ENCODE measurements around the gene ANKS1B.
"Not testable (repeated sequence)": the region's sequence is repeated elsewhere in the genome, so short reads cannot be mapped to it uniquely, and the experiment has no call there.

ANKS1B gene

DNA sequence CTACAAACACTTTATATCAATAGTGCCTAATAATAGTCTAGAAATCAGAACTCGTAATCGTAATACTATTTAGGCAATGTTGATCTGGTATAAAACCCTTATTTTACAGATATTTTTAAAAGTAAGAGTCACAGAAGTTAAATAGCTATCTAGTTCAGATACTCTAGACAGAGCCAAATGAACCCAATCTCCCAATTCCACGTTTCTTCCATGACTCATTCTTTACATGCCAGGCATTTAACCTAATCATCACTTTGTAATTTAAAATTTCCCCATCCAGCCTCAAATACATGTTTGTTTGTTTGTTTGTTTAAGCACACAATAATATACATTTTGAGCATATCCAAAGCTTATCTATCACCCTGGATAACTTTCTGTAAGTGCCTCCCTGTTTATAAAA lies 373.6 kb downstream of the ANKS1B start:
- DNase-seq (ENCODE audit: low read depth) = no peak
- TF ChIP-seq, protein P1, sequence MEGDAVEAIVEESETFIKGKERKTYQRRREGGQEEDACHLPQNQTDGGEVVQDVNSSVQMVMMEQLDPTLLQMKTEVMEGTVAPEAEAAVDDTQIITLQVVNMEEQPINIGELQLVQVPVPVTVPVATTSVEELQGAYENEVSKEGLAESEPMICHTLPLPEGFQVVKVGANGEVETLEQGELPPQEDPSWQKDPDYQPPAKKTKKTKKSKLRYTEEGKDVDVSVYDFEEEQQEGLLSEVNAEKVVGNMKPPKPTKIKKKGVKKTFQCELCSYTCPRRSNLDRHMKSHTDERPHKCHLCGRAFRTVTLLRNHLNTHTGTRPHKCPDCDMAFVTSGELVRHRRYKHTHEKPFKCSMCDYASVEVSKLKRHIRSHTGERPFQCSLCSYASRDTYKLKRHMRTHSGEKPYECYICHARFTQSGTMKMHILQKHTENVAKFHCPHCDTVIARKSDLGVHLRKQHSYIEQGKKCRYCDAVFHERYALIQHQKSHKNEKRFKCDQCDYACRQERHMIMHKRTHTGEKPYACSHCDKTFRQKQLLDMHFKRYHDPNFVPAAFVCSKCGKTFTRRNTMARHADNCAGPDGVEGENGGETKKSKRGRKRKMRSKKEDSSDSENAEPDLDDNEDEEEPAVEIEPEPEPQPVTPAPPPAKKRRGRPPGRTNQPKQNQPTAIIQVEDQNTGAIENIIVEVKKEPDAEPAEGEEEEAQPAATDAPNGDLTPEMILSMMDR (conservative IDR thresholded peaks at IDR 0.05; ENCODE audit: low read depth, low read length) = no peak
- H3K4me3 ChIP-seq (ENCODE audit: low read depth, low read length) = no peak overlapping the region

DNA sequence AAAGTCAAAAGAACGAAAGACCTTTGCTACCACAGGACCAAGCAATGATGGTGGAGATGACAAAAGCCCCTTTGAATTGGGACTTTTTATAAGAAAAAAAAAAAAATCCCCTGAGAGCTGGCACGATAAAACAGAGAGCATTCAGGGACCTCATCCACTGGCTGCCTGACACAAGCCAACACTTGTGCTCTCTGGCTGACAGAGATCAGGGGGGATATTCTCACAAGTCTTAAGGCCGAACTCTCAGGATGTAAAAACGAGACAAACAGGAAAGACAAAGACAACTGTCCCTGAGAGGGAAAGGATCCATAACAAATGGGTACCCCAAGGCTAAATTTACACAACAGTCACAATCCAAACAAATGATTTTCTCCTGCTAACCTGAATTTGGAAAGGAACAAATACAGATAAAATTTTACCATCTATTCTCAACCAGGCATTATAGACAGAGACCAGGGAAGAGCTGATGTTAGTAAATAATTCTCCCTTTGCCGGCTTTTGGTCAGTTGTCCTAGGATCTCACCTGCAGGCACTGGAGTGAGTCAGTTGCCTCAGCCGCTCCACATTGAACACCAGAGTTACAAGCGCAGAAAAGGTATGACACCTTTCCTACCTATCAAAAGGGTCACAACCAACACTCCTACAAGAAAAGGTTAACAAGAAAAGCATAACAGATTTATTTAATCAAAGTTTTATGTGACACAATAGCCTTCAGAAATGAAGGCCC lies 375.1 kb downstream of the ANKS1B start:
- TF ChIP-seq, protein P1 (conservative IDR thresholded peaks at IDR 0.05; ENCODE audit: low read depth, low read length) = no peak
- no peak for DNase-seq (ENCODE audit: low read depth)
- H3K4me3 ChIP-seq (ENCODE audit: low read depth, low read length) = no peak overlapping the region

DNA sequence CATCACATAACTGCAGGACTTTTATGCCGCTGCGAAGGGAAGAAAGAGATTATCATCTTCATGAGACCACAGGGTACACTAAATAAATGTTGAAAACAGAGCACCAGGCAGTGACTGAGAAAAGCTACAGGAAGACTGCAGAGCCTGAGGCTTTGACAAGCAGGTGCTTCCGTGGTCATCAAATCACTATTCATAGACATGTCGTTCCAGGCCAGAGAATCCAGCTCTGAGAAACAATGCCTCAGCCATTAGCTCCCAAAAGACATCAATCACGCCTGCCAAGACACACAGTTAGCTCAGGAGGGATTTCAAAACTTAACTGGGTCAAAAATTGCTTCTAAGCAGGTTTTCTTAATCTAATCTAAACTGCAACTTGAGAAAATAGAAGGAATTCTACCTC lies 384.3 kb downstream of the ANKS1B start:
- no peak overlapping the region for H3K4me3 ChIP-seq (ENCODE audit: low read depth, low read length)
- TF ChIP-seq, protein P1 (conservative IDR thresholded peaks at IDR 0.05; ENCODE audit: low read depth, low read length) = no peak

DNA sequence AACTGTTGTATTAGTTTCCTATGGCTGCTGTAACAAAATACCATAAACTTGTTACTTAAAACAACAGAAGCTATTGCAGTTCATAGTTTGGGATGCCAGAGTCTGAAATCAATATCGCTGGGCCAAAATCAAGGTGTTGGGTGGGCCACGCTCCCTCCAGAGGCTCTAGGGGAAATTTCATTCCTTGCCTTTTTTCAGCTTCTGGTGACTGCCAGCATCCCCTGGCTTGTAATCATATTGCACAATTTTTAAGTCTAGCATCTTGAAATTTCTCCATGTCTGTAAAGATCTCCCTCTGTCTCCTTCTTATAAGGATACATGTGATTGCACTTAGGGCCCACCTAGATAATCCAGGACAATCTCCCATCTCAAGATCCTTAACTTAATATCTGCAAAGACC lies 386.0 kb downstream of the ANKS1B start:
- TF ChIP-seq, protein P1 (conservative IDR thresholded peaks at IDR 0.05; ENCODE audit: low read depth, low read length) = no peak
- H3K4me3 ChIP-seq (ENCODE audit: low read depth, low read length) = no peak overlapping the region
- no peak for DNase-seq (ENCODE audit: low read depth)

More for the DNA sequence above, 384.3 kb downstream of the ANKS1B start:
- DNase-seq (ENCODE audit: low read depth) = no peak

DNA sequence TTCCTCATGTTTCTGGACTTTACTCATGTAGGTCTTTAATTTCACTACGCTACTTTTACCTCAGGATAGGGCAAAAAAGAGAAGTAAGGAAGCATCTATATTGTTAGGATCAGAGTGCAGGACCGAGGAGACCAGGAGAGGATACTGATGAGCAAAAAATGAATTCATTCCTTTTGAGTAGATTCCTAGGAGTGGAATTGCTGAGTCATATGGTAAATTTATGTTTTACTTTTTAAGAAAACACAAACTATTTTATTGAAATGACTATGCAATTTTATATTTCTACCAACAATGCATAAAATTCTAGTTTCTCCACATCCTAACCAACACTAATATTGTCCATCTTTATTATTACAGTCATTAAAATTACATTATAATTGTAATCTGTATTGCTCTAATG lies 388.0 kb downstream of the ANKS1B start:
- TF ChIP-seq, protein P1 (conservative IDR thresholded peaks at IDR 0.05; ENCODE audit: low read depth, low read length) = no peak
- no peak for DNase-seq (ENCODE audit: low read depth)

DNA sequence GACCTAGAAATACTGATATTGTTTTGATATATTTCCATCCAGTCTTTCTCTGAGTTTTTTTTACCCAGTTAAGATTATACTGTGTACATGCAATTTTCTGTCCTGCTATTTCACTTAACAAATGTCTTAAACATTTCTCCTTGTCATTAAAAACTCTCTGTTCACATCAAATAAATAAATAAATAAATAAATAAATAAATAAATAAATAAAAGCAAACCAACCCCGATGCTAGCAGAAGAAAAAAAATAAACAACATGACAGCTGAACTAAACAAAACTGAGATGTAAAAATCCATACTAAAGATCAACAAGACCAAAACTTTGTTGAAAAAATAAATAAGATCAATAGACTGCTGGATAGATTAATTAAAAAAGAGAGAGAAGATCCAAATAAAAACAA lies 407.6 kb downstream of the ANKS1B start:
- DNase-seq (ENCODE audit: low read depth); H3K4me3 ChIP-seq (ENCODE audit: low read depth, low read length): not testable (repeated sequence)

More for the DNA sequence above, 388.0 kb downstream of the ANKS1B start:
- H3K4me3 ChIP-seq (ENCODE audit: low read depth, low read length) = no peak overlapping the region

DNA sequence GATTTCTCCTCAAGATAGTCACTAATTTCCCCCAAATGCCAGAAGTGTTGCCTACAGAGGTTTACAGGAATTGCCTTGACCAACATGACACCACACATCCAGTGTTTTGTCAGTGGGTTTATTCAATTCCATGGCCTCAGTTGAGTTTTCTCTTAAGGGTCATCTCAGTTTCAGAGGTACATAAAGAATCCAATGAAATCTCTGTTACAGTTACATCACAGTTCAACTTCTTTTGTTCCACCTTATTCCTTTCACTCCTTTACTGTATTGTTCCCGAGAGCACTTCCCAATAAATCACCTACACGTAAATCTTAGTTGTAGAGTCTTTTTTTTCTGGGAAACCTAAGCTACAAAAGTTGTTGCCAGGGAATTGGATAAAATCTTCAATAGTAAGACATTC lies 410.8 kb downstream of the ANKS1B start:
- DNase-seq (ENCODE audit: low read depth) = no peak
- TF ChIP-seq, protein P1 (conservative IDR thresholded peaks at IDR 0.05; ENCODE audit: low read depth, low read length) = no peak
- H3K4me3 ChIP-seq (ENCODE audit: low read depth, low read length) = no peak overlapping the region

Measured in choroid plexus epithelial cell (primary cell).